Cerebellar cortex (tissue), 1 donor: ENCODE data around the gene NECAB2.

Source experiments
- DNase-seq: peaks from one replicate; pipeline ENCODE4 v3.0.0-alpha.2; 2015; ENCODE audit warnings: low spot score

The NECAB2 gene

GRCh38 chr16:83967838-83968305, at the start of gene NECAB2:
Gene NECAB2, plus strand, starts transcription at chr16:83968244. Its CDS starts 405 bp downstream, at chr16:83968649.
- peak; percentile 29 for DNase-seq

GRCh38 chr16:83920894-83921491, 47.1 kb upstream of the NECAB2 start:
- no peak for DNase-seq

GRCh38 chr16:83923581-83924365, 44.3 kb upstream of the NECAB2 start:
- no peak for DNase-seq

- DNase-seq: no peak
Observed at GRCh38 chr16:83924686-83925085, 43.4 kb upstream of the NECAB2 start.

- DNase-seq: no peak
Observed at GRCh38 chr16:83925095-83925905, 42.7 kb upstream of the NECAB2 start.

- no peak for DNase-seq
Observed at GRCh38 chr16:83925957-83926725, 41.9 kb upstream of the NECAB2 start.

GRCh38 chr16:83926726-83927397, 41.2 kb upstream of the NECAB2 start:
- DNase-seq: peak; percentile 84

GRCh38 chr16:83928341-83929055, 39.5 kb upstream of the NECAB2 start:
- DNase-seq: no peak

- no peak for DNase-seq
Observed at GRCh38 chr16:83929811-83930555, 38.1 kb upstream of the NECAB2 start.

- DNase-seq: no peak
Observed at GRCh38 chr16:83930730-83931500, 37.1 kb upstream of the NECAB2 start.

GRCh38 chr16:83931556-83931955, 36.5 kb upstream of the NECAB2 start:
- DNase-seq: no peak

- DNase-seq: no peak
Observed at GRCh38 chr16:83932304-83932703, 35.7 kb upstream of the NECAB2 start.

- DNase-seq: no peak
Observed at GRCh38 chr16:83932955-83933673, 34.9 kb upstream of the NECAB2 start.

- no peak for DNase-seq
Observed at GRCh38 chr16:83933885-83934683, 34.0 kb upstream of the NECAB2 start.

GRCh38 chr16:83934684-83934977, 33.4 kb upstream of the NECAB2 start:
- no peak for DNase-seq

GRCh38 chr16:83935005-83935857, 32.8 kb upstream of the NECAB2 start:
- no peak for DNase-seq

GRCh38 chr16:83935858-83936255, 32.2 kb upstream of the NECAB2 start:
- no peak for DNase-seq
